Effector memory CD4-positive, alpha-beta T cell (primary cell): ENCODE data around the gene LRG1.

ENCODE experiments used
- DNase-seq, 3 donors: peaks; one replicate each; pipeline ENCODE4 v3.0.0-alpha.2; 2020
- H3K27ac ChIP-seq: 2 replicates; pipeline ENCODE4 v1.7.0; 2013; ENCODE audit warnings: mild to moderate bottlenecking, low read length, moderate library complexity; ENCODE audit not compliant: insufficient read depth, poor library complexity, severe bottlenecking
- H3K27me3 ChIP-seq: replicated peaks from 2 replicates; pipeline ENCODE4 v1.7.0; 2013; ENCODE audit warnings: mild to moderate bottlenecking, low read length; ENCODE audit not compliant: insufficient read depth, control insufficient read depth, poor library complexity, severe bottlenecking
- H3K36me3 ChIP-seq: 2 replicates; pipeline ENCODE4 v1.7.0; 2013; ENCODE audit warnings: mild to moderate bottlenecking, low read length, moderate library complexity; ENCODE audit not compliant: control insufficient read depth, insufficient read depth
- H3K4me1 ChIP-seq: 2 replicates; pipeline ENCODE4 v1.7.0; 2013; ENCODE audit warnings: low read length, mild to moderate bottlenecking; ENCODE audit not compliant: control insufficient read depth, insufficient read depth, poor library complexity, severe bottlenecking
- H3K4me3 ChIP-seq: 2 replicates; pipeline ENCODE4 v1.7.0; 2013; ENCODE audit warnings: low read length, low read depth, mild to moderate bottlenecking; ENCODE audit not compliant: insufficient read depth, poor library complexity, severe bottlenecking
- H3K9me3 ChIP-seq: 2 replicates; pipeline ENCODE4 v1.7.0; 2013; ENCODE audit warnings: mild to moderate bottlenecking, low read length, moderate library complexity; ENCODE audit not compliant: control insufficient read depth

LRG1 gene

GRCh38 chr19:4508698-4509097 is 31.1 kb downstream of the LRG1 start:
- no peak overlapping the region for H3K4me3 ChIP-seq
- H3K27ac ChIP-seq = no peak overlapping the region
- H3K27me3 ChIP-seq = no peaks in the 10 kb centered on the region
- H3K4me1 ChIP-seq = no peaks in the 10 kb centered on the region
- H3K9me3 ChIP-seq = no peaks in the 10 kb centered on the region
- DNase-seq = no peak
- H3K36me3 ChIP-seq = no peaks in the 10 kb centered on the region

DNA sequence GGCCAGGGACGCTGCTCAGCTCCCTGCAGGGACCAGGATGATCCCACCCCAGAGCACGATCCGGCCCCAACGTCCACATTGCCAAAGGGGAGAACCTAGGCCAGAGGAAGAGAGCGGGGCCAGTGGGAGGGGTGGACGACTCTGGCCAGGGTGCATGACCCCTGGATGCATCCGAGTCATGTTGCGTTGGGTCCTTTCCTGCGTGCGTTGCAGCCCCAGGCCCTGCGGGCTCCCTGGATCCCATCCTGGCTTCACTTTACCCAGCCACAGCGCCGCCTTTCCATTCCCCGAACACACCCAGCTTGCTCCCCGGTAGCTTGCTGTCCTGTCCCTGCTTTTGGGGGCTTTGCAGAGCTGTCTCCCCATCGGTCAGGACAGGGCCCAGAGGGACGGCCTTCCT is 32.0 kb downstream of the LRG1 start:
- Histone ChIP-seq H3K4me1 (no peaks in the 10 kb centered on the region), H3K36me3 (peaks cover 2% of the 10 kb centered on the region), H3K27ac (no peak overlapping the region), H3K4me3 (no peak overlapping the region), H3K9me3 (no peaks in the 10 kb centered on the region), H3K27me3 (no peaks in the 10 kb centered on the region)
- no peak for DNase-seq

- peaks cover 9% of the 10 kb centered on the region for H3K36me3 ChIP-seq
- no peak for DNase-seq
- H3K27ac ChIP-seq = no peak overlapping the region
- no peaks in the 10 kb centered on the region for H3K9me3 ChIP-seq
- H3K27me3 ChIP-seq = no peaks in the 10 kb centered on the region
- H3K4me1 ChIP-seq = no peaks in the 10 kb centered on the region
- H3K4me3 ChIP-seq = no peak overlapping the region
Measured at GRCh38 chr19:4507150-4507452, 32.7 kb downstream of the LRG1 start.

- Histone ChIP-seq H3K36me3 (peaks cover 9% of the 10 kb centered on the region), H3K9me3 (no peaks in the 10 kb centered on the region), H3K27me3 (no peaks in the 10 kb centered on the region), H3K4me3 (no peak overlapping the region), H3K27ac (no peak overlapping the region), H3K4me1 (no peaks in the 10 kb centered on the region)
- no peak for DNase-seq
Measured at GRCh38 chr19:4506449-4507149, 33.2 kb downstream of the LRG1 start.

GRCh38 chr19:4505570-4506448 is 34.0 kb downstream of the LRG1 start:
- H3K9me3 ChIP-seq = no peaks in the 10 kb centered on the region
- no peaks in the 10 kb centered on the region for H3K4me1 ChIP-seq
- no peak overlapping the region for H3K27ac ChIP-seq
- H3K36me3 ChIP-seq = peaks cover 13% of the 10 kb centered on the region
- DNase-seq = no peak
- H3K4me3 ChIP-seq = no peak overlapping the region
- no peaks in the 10 kb centered on the region for H3K27me3 ChIP-seq

DNA sequence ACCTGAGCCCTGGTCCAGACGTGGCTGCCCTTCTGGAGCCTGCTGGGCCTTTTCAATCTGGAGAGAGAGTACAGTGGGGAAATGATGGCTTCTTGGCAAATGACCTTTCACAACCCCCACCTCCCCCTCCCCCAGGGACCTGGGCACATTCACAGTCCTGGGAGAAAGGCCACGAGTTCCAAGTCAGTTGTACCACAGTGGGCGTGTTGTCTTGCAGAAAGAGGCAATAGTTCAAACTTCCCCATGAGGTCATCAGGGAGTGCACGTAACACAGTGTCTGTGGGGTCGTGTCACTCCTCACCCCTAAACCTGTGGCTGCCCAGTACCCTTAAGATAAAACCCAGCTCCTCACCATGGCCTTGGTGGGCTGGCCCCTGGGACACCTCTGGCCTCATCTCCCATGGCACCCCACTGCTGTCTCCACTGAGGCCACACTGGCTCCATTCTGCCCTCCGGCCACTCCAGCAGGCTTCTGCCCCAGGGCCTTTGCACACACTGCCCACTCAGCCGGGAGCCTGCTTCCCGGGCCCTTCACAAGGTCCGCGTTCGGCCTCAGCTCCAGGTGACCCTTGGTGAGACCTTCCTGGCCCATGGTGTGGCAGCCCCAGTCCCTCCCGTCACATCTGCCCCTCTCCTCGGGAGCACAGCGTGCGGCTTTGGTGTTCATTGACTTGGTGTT is 34.8 kb downstream of the LRG1 start:
- Histone ChIP-seq H3K4me1 (no peaks in the 10 kb centered on the region), H3K4me3 (no peak overlapping the region), H3K36me3 (peaks cover 15% of the 10 kb centered on the region), H3K27me3 (no peaks in the 10 kb centered on the region), H3K9me3 (no peaks in the 10 kb centered on the region), H3K27ac (no peak overlapping the region)
- DNase-seq = no peak

DNA sequence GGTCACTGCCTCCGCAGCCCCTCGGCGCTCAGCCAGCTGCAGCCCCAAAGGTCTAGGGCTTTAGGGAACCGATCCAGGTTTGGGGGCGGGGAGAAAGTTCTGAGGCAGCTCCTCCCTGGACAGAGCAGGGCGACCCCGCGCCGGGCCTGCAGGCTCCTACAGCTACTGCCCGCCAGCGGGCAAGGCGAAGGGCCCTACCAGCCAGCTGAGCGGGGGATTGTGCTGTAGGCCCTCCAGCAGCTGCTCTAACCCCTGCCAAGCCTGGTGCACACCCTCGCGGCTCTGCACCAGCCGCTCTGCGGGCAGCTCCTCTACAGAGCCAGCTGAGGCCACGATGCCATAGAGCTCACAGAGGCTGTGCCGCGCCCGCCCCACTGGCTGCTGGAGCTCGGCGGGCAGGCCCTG is 35.5 kb downstream of the LRG1 start:
- H3K36me3 ChIP-seq = peaks cover 15% of the 10 kb centered on the region
- H3K27ac ChIP-seq = no peak overlapping the region
- DNase-seq = no peak
- H3K27me3 ChIP-seq = no peaks in the 10 kb centered on the region
- no peaks in the 10 kb centered on the region for H3K9me3 ChIP-seq
- no peaks in the 10 kb centered on the region for H3K4me1 ChIP-seq
- H3K4me3 ChIP-seq = no peak overlapping the region

DNA sequence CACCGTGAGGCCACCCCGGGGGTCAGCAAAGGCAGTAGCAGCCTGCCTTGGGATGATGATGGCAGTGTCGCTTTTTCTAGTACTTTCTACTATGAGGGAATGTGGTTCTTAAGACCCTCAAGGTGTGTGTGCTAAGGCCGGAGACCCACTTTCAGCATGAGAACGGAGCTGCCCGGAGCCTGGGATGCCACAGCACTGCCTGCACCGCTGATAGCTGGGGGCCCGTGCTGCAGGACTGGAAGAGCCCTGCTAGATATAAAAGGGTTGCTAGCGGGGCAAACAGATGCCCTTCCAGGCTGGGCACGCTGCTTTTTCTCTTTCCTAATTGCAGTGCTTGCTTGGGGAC is 36.0 kb downstream of the LRG1 start:
- no peak for DNase-seq
- Histone ChIP-seq H3K27me3 (no peaks in the 10 kb centered on the region), H3K4me3 (no peak overlapping the region), H3K36me3 (peaks cover 15% of the 10 kb centered on the region), H3K9me3 (no peaks in the 10 kb centered on the region), H3K4me1 (no peaks in the 10 kb centered on the region), H3K27ac (no peak overlapping the region)

- H3K27ac ChIP-seq = no peak overlapping the region
- no peak for DNase-seq
- peaks cover 17% of the 10 kb centered on the region for H3K36me3 ChIP-seq
- H3K27me3 ChIP-seq = no peaks in the 10 kb centered on the region
- H3K4me1 ChIP-seq = no peaks in the 10 kb centered on the region
- no peaks in the 10 kb centered on the region for H3K9me3 ChIP-seq
- H3K4me3 ChIP-seq = no peak overlapping the region
Measured at GRCh38 chr19:4503132-4503824, 36.6 kb downstream of the LRG1 start.
